K562 (cell line): ENCODE measurements around the gene ILDR1.

ENCODE experiments used
- ATF2 ChIP-seq: sonication (generic); formaldehyde crosslinking; IDR thresholded peaks from 2 replicates; pipeline ENCODE4 v1.8.1; 2022; ENCODE audit warnings: missing genetic modification reagents
- CTCF ChIP-seq, 3 experiments: IDR thresholded peaks in 2 of 3; conservative IDR thresholded peaks in 1 of 3; 2 replicates each; pipeline ENCODE4 v1.5.1; 2011 to 2012; ENCODE audit warnings: low read length in 3 of 3, mild to moderate bottlenecking in 3 of 3, control low read depth in 2 of 3, improper control_type of control experiment in 1 of 3, inconsistent platforms in 1 of 3, low read depth in 1 of 3, mixed read lengths in 1 of 3, moderate library complexity in 1 of 3; ENCODE audit not compliant: insufficient read depth in 2 of 3
- DACH1 ChIP-seq: fragments of 450-650 bp; IDR thresholded peaks from 2 replicates; pipeline ENCODE4 v1.6.1; 2018; ENCODE audit not compliant: partially characterized antibody
- GATA2 ChIP-seq: sonication (generic); formaldehyde crosslinking; IDR thresholded peaks from 2 replicates; pipeline ENCODE4 v1.4.0; 2020; ENCODE audit warnings: mild to moderate bottlenecking, missing genetic modification reagents
- HDAC1 ChIP-seq, 2 experiments: fragments of 450-650 bp; IDR thresholded peaks; 2 replicates each; pipeline ENCODE4 v1.6.1; 2016 to 2017; ENCODE audit warnings: inconsistent platforms in 1 of 2, mild to moderate bottlenecking in 1 of 2, moderate library complexity in 1 of 2
- HINFP ChIP-seq: fragments of 450-650 bp; conservative IDR thresholded peaks from 2 replicates; pipeline ENCODE4 v1.6.1; 2016; ENCODE audit warnings: missing genetic modification characterization, low read depth, mild to moderate bottlenecking, control low read depth, missing compliant biosample characterization
- KLF1 ChIP-seq: fragments of 450-650 bp; IDR thresholded peaks from 2 replicates; pipeline ENCODE4 v1.6.1; 2016; ENCODE audit warnings: missing genetic modification characterization, missing compliant biosample characterization
- RAD21 ChIP-seq, 2 experiments: fragments of 250-450 bp in 1 of 2; fragments of 450-650 bp in 1 of 2; sonication (Bioruptor Pico) in 1 of 2; formaldehyde crosslinking in 1 of 2; IDR thresholded peaks in 1 of 2; conservative IDR thresholded peaks in 1 of 2; 2 replicates each; pipeline versions ENCODE4 v1.4.0 to v1.8.0; 2020 to 2022; ENCODE audit warnings: mild to moderate bottlenecking in 2 of 2, moderate library complexity in 1 of 2
- RFX5 ChIP-seq: IDR thresholded peaks from 2 replicates; pipeline ENCODE4 v1.6.1; 2011; ENCODE audit warnings: low read depth, mild to moderate bottlenecking, improper control_type of control experiment, low read length
- THRB ChIP-seq: fragments of 450-650 bp; formaldehyde crosslinking; conservative IDR thresholded peaks from 2 replicates; pipeline ENCODE4 v1.4.0; 2022; ENCODE audit warnings: mild to moderate bottlenecking, missing genetic modification characterization
- ZFP36 ChIP-seq: fragments of 150-350 bp; IDR thresholded peaks from 2 replicates; pipeline ENCODE4 v1.6.1; 2018; ENCODE audit warnings: low read length, low read depth; ENCODE audit not compliant: partially characterized antibody
- ZNF232 ChIP-seq: sonication (generic); formaldehyde crosslinking; IDR thresholded peaks from 2 replicates; pipeline ENCODE4 v1.8.0; 2022; ENCODE audit warnings: mild to moderate bottlenecking, missing genetic modification reagents
- ZNF76 ChIP-seq: fragments of 250-450 bp; sonication (Bioruptor Pico); IDR thresholded peaks from 2 replicates; pipeline ENCODE4 v1.4.0; 2020; ENCODE audit warnings: mild to moderate bottlenecking, moderate library complexity, borderline replicate concordance

- TF ChIP-seq RFX5 (no peak), KLF1 (tag) (no peak), DACH1 (no peak), ZFP36 (no peak), ZNF232 (CRISPR knock-in tag) (no peak), THRB (CRISPR knock-in tag) (no peak), HINFP (no peak), HDAC1 (IDR thresholded peaks at IDR 0.05) (no peak), ATF2 (CRISPR knock-in tag) (no peak), ZNF76 (no peak), RAD21 (CRISPR knock-in tag; conservative IDR thresholded peaks at IDR 0.05 in 1 of 2, IDR thresholded peaks at IDR 0.05 in 1 of 2) (no peak), GATA2 (CRISPR knock-in tag) (no peak), CTCF (IDR thresholded peaks at IDR 0.05 in 2 of 3, conservative IDR thresholded peaks at IDR 0.05 in 1 of 3; ENCODE audit: insufficient read depth in 2 of 3, low read depth in 1 of 3, low read length in 3 of 3) (no peak)
Measured at GRCh38 chr3:121996441-121996840, 25.6 kb downstream of the ILDR1 start.
